SK-N-SH (cell line): Measurements from ENCODE around the gene DMD. TPM values are rescaled to one million over a fixed set of nuclear protein-coding genes. Genes with fewer than 3 reads are reported as not detected.

ENCODE experiments used
- CTCF ChIA-PET: fragments of 300-600, 350-600 bp; formaldehyde crosslinking; extraction: SDS; loops from one replicate; lab custom pipeline; 2021; lab: Yijun Ruan, JAX
- POLR2A ChIA-PET: fragments of 350-600 bp; sonication (Branson Sonifier 250); formaldehyde crosslinking; extraction: SDS; loops from one replicate; lab custom pipeline; 2020; ENCODE audit warnings: antibody characterized with exemption, inconsistent platforms; lab: Yijun Ruan, JAX
- DNase-seq: peaks from one replicate; pipeline ENCODE4 v3.0.0; 2012
- H2AFZ ChIP-seq: fragments of 200-600 bp; sonication (generic); 2 replicates; pipeline ENCODE4 v1.8.1; 2016; ENCODE audit warnings: antibody characterized with exemption, mild to moderate bottlenecking, low read depth
- H3F3A ChIP-seq: fragments of 200-600 bp; sonication (generic); replicated peaks from 2 replicates; pipeline ENCODE3; 2016; ENCODE audit warnings: antibody characterized with exemption, mild to moderate bottlenecking; ENCODE audit not compliant: insufficient read depth
- H3K27ac ChIP-seq, 2 experiments: fragments of 200-500 bp in 1 of 2; fragments of 200-600 bp in 1 of 2; sonication (Bioruptor generic) in 1 of 2; sonication (generic), shearing (Covaris generic) in 1 of 2; 2 replicates each; pipeline versions ENCODE4 v1.5.1 to v1.6.1; 2014 to 2016; ENCODE audit warnings: low read depth in 2 of 2, inconsistent platforms in 1 of 2, low read length in 1 of 2, mild to moderate bottlenecking in 1 of 2, mixed read lengths in 1 of 2
- H3K27me3 ChIP-seq: fragments of 200-600 bp; sonication (generic), shearing (Covaris generic); 2 replicates; pipeline ENCODE4 v1.6.1; 2016; ENCODE audit warnings: mixed run types; ENCODE audit not compliant: insufficient read depth
- H3K36me3 ChIP-seq, 2 experiments: fragments of 200-500 bp in 1 of 2; fragments of 200-600 bp in 1 of 2; sonication (Bioruptor generic) in 1 of 2; sonication (generic) in 1 of 2; replicated peaks in 1 of 2; 2 replicates each; pipeline versions ENCODE3 to v1.5.1; 2014 to 2016; ENCODE audit warnings: low read length in 1 of 2, mild to moderate bottlenecking in 1 of 2; ENCODE audit not compliant: insufficient read depth in 2 of 2, control insufficient read depth in 1 of 2
- H3K4me1 ChIP-seq, 2 experiments: fragments of 200-500 bp in 1 of 2; fragments of 200-600 bp in 1 of 2; sonication (Bioruptor generic) in 1 of 2; sonication (generic), shearing (Covaris generic) in 1 of 2; 2 replicates each; pipeline versions ENCODE4 v1.5.1 to v1.6.1; 2014 to 2016; ENCODE audit warnings: low read depth in 1 of 2, low read length in 1 of 2, mixed run types in 1 of 2; ENCODE audit not compliant: insufficient read depth in 2 of 2, control insufficient read depth in 1 of 2
- H3K4me2 ChIP-seq: fragments of 200-600 bp; sonication (generic), shearing (Covaris generic); 2 replicates; pipeline ENCODE4 v1.6.1; 2017; ENCODE audit warnings: mixed run types
- H3K4me3 ChIP-seq, 2 experiments: fragments of 200-500 bp in 1 of 2; fragments of 200-600 bp in 1 of 2; sonication (Bioruptor generic) in 1 of 2; sonication (generic), shearing (Covaris generic) in 1 of 2; 2 replicates each; pipeline versions ENCODE4 v1.5.1 to v1.8.1; 2014 to 2016; ENCODE audit warnings: low read depth in 2 of 2, inconsistent platforms in 1 of 2, low read length in 1 of 2, mild to moderate bottlenecking in 1 of 2, mixed read lengths in 1 of 2, moderate library complexity in 1 of 2
- H3K79me2 ChIP-seq: fragments of 200-600 bp; sonication (generic); 2 replicates; pipeline ENCODE4 v1.8.1; 2017; ENCODE audit warnings: mild to moderate bottlenecking; ENCODE audit not compliant: insufficient read depth
- H3K9ac ChIP-seq: fragments of 200-600 bp; sonication (generic); 2 replicates; pipeline ENCODE4 v1.6.1; 2017; ENCODE audit warnings: mixed run types
- H3K9me2 ChIP-seq: fragments of 200-600 bp; sonication (generic); 2 replicates; pipeline ENCODE4 v1.6.1; 2017; ENCODE audit warnings: mixed run types
- H3K9me3 ChIP-seq: fragments of 200-600 bp; sonication (generic); 2 replicates; pipeline ENCODE4 v1.6.1; 2017; ENCODE audit warnings: mixed run types, mild to moderate bottlenecking, moderate library complexity
- H4K20me1 ChIP-seq: fragments of 200-600 bp; sonication (generic); 2 replicates; pipeline ENCODE4 v1.6.1; 2017; ENCODE audit warnings: mild to moderate bottlenecking, mixed run types; ENCODE audit not compliant: insufficient read depth
- CTCF ChIP-seq: fragments of 200-600 bp; sonication (generic); IDR thresholded peaks from 2 replicates; pipeline ENCODE4 v1.6.1; 2017; ENCODE audit warnings: antibody characterized with exemption, mild to moderate bottlenecking, moderate library complexity
- ELF1 ChIP-seq: IDR thresholded peaks from 2 replicates; pipeline ENCODE4 v1.4.0; 2012
- EP300 ChIP-seq, 2 experiments: IDR thresholded peaks; 2 replicates each; pipeline versions ENCODE4 v1.4.0 to v1.6.1; 2012; ENCODE audit warnings: borderline replicate concordance in 1 of 2, low read depth in 1 of 2, low read length in 1 of 2
- FOSL2 ChIP-seq: IDR thresholded peaks from 2 replicates; pipeline ENCODE4 v1.4.0; 2012; ENCODE audit warnings: low read depth, mild to moderate bottlenecking, moderate library complexity, borderline replicate concordance
- FOXJ3 ChIP-seq: sonication (generic); formaldehyde crosslinking; IDR thresholded peaks from 2 replicates; pipeline ENCODE4 v1.5.1; 2020; ENCODE audit warnings: mild to moderate bottlenecking, missing genetic modification reagents
- FOXM1 ChIP-seq: IDR thresholded peaks from 2 replicates; pipeline ENCODE4 v1.4.0; 2012; ENCODE audit warnings: low read depth, mild to moderate bottlenecking
- GATA2 ChIP-seq: sonication (generic); formaldehyde crosslinking; IDR thresholded peaks from 2 replicates; pipeline ENCODE4 v1.5.0; 2020; ENCODE audit warnings: mild to moderate bottlenecking, missing genetic modification reagents
- IRF3 ChIP-seq: fragments of 150-350 bp; IDR thresholded peaks from 2 replicates; pipeline ENCODE4 v1.6.1; 2016; ENCODE audit warnings: mild to moderate bottlenecking, low read depth, low read length
- JUND ChIP-seq: IDR thresholded peaks from 2 replicates; pipeline ENCODE4 v1.4.0; 2012
- MAX ChIP-seq: IDR thresholded peaks from 2 replicates; pipeline ENCODE4 v1.4.0; 2012; ENCODE audit warnings: low read depth
- MEF2A ChIP-seq: IDR thresholded peaks from 2 replicates; pipeline ENCODE4 v1.4.0; 2012; ENCODE audit warnings: low read depth, borderline replicate concordance
- MXI1 ChIP-seq: IDR thresholded peaks from 2 replicates; pipeline ENCODE4 v1.6.1; 2012; ENCODE audit warnings: mild to moderate bottlenecking, low read depth, low read length, improper control_type of control experiment
- NRF1 ChIP-seq: IDR thresholded peaks from 2 replicates; pipeline ENCODE4 v1.6.1; 2012; ENCODE audit warnings: low read depth, mild to moderate bottlenecking, low read length
- POLR2AphosphoS5 ChIP-seq: IDR thresholded peaks from 2 replicates; pipeline ENCODE4 v1.6.1; 2012; ENCODE audit warnings: low read depth, low read length
- SIN3A ChIP-seq: IDR thresholded peaks from 2 replicates; pipeline ENCODE4 v1.6.1; 2012; ENCODE audit warnings: low read depth, mild to moderate bottlenecking, low read length, moderate library complexity, borderline replicate concordance
- SMC3 ChIP-seq: IDR thresholded peaks from 2 replicates; pipeline ENCODE4 v1.6.1; 2012; ENCODE audit warnings: low read depth, low read length, improper control_type of control experiment
- TCF12 ChIP-seq: IDR thresholded peaks from 2 replicates; pipeline ENCODE4 v1.4.0; 2012
- TEAD4 ChIP-seq: IDR thresholded peaks from 2 replicates; pipeline ENCODE4 v1.4.0; 2012; ENCODE audit warnings: mild to moderate bottlenecking, borderline replicate concordance; ENCODE audit not compliant: insufficient read depth
- USF1 ChIP-seq: IDR thresholded peaks from 2 replicates; pipeline ENCODE4 v1.4.0; 2012; ENCODE audit warnings: low read depth, borderline replicate concordance
- YY1 ChIP-seq: IDR thresholded peaks from 2 replicates; pipeline ENCODE4 v1.4.0; 2012; ENCODE audit warnings: low read depth, mild to moderate bottlenecking
- WGBS: methylation state at CpG from one replicate; pipeline ENCODE4 v1.1.6; 2017; ENCODE audit warnings: low lambda C conversion rate; 5-methylcytosine and 5-hydroxymethylcytosine counted together
- polyA plus RNA-seq, 3 experiments: library from polyadenylated mRNA; depleted of rRNA; stranded (reverse); fragments of >200 nt; gene quantifications; 2 replicates each; pipeline ENCODE4 v1.2.3, GENCODE V29; 2012

DMD gene
- polyA plus RNA-seq, 1 of the 3 experiments (the other 2 are of a cell fraction), result 3.9 TPM

- Histone ChIP-seq H3K4me3 (no peak overlapping the region), H3K36me3 (no peaks in the 10 kb centered on the region), H3K4me2 (no peak overlapping the region), H3K4me1 (no peaks in the 10 kb centered on the region), H3K9me3 (no peaks in the 10 kb centered on the region), H3K79me2 (no peaks in the 10 kb centered on the region), H3K27me3 (no peaks in the 10 kb centered on the region), H3K9me2 (no peaks in the 10 kb centered on the region), H3K27ac (no peak overlapping the region), H3K9ac (no peak overlapping the region), H2AFZ (no peak overlapping the region), H3F3A (no peaks in the 10 kb centered on the region), H4K20me1 (no peaks in the 10 kb centered on the region)
- ChIA-PET POLR2A (no interaction called here), CTCF (interaction anchor here (0.6 kb wide), 1 partner anchor 1120 kb away, joined by 3 read pairs; no protein-coding TSS in a partner anchor)
- no peak for TF ChIP-seq YY1
- no peak for TF ChIP-seq FOXJ3 (CRISPR knock-in tag)
- no peak for TF ChIP-seq SIN3A
- TF ChIP-seq FOXM1, result no peak
- TF ChIP-seq POLR2AphosphoS5, result no peak
- no peak for TF ChIP-seq USF1
- no peak for TF ChIP-seq SMC3
- no peak for TF ChIP-seq MXI1
- TF ChIP-seq ELF1, result no peak
- TF ChIP-seq JUND, result no peak
- TF ChIP-seq IRF3, result no peak
- no peak for TF ChIP-seq FOSL2
- no peak for DNase-seq
- 28% methylated on average over 4 of the region's 4 CpGs for WGBS
These were observed 1166.2 kb downstream of the DMD start for GRCh38 chrX:32045149-32045548.

- CTCF ChIA-PET, result no interaction called here
- H3F3A ChIP-seq, result no peaks in the 10 kb centered on the region
These were observed 1170.2 kb downstream of the DMD start for GRCh38 chrX:32041181-32041580.

GRCh38 chrX:32026772-32027171 lies 1184.6 kb downstream of the DMD start:
- POLR2A ChIA-PET, result no interaction called here
- Histone ChIP-seq H3K4me1 (no peaks in the 10 kb centered on the region), H3K27ac (no peak overlapping the region), H3K4me3 (no peak overlapping the region), H3K27me3 (no peaks in the 10 kb centered on the region), H3F3A (no peaks in the 10 kb centered on the region), H3K4me2 (no peak overlapping the region), H4K20me1 (no peaks in the 10 kb centered on the region), H2AFZ (no peak overlapping the region), H3K9me3 (no peaks in the 10 kb centered on the region), H3K79me2 (no peaks in the 10 kb centered on the region), H3K36me3 (no peaks in the 10 kb centered on the region), H3K9me2 (no peaks in the 10 kb centered on the region), H3K9ac (no peak overlapping the region)
- CTCF ChIA-PET, result interaction anchor here (1.2 kb wide), 1 partner anchor 19 kb away, joined by 3 read pairs; no protein-coding TSS in a partner anchor
- no peak for DNase-seq
- 13% methylated on average over 3 of the region's 3 CpGs for WGBS
- TF ChIP-seq TCF12 (no peak), TEAD4 (no peak), USF1 (no peak), MAX (no peak), POLR2AphosphoS5 (no peak), EP300 (IDR thresholded peaks at IDR 0.05; ENCODE audit: borderline replicate concordance in 1 of 2, low read depth in 1 of 2, low read length in 1 of 2) (no peak), GATA2 (CRISPR knock-in tag) (no peak), SIN3A (no peak), MEF2A (no peak), CTCF (no peak), SMC3 (no peak)

More at GRCh38 chrX:32041181-32041580, 1170.2 kb downstream of the DMD start:
- H3K4me3 ChIP-seq, result no peak overlapping the region
- POLR2A ChIA-PET, result no interaction called here
- 40% methylated on average over 4 of the region's 4 CpGs for WGBS
- H3K36me3 ChIP-seq, result no peaks in the 10 kb centered on the region
- H3K79me2 ChIP-seq, result no peaks in the 10 kb centered on the region
- H2AFZ ChIP-seq, result no peak overlapping the region
- no peak overlapping the region for H3K4me2 ChIP-seq
- DNase-seq, result no peak
- no peak overlapping the region for H3K9ac ChIP-seq
- no peak overlapping the region for H3K27ac ChIP-seq
- H3K9me2 ChIP-seq, result no peaks in the 10 kb centered on the region
- no peak for TF ChIP-seq NRF1
- H4K20me1 ChIP-seq, result no peaks in the 10 kb centered on the region
- no peaks in the 10 kb centered on the region for H3K27me3 ChIP-seq
- no peaks in the 10 kb centered on the region for H3K4me1 ChIP-seq
- H3K9me3 ChIP-seq, result no peaks in the 10 kb centered on the region
